ENCODE data around the gene CNR2. TPM values are rescaled to one million over a fixed set of nuclear protein-coding genes. Genes with fewer than 3 reads are reported as not detected.

Gene CNR2
- total RNA-seq: not detected in 2 replicates

DNA sequence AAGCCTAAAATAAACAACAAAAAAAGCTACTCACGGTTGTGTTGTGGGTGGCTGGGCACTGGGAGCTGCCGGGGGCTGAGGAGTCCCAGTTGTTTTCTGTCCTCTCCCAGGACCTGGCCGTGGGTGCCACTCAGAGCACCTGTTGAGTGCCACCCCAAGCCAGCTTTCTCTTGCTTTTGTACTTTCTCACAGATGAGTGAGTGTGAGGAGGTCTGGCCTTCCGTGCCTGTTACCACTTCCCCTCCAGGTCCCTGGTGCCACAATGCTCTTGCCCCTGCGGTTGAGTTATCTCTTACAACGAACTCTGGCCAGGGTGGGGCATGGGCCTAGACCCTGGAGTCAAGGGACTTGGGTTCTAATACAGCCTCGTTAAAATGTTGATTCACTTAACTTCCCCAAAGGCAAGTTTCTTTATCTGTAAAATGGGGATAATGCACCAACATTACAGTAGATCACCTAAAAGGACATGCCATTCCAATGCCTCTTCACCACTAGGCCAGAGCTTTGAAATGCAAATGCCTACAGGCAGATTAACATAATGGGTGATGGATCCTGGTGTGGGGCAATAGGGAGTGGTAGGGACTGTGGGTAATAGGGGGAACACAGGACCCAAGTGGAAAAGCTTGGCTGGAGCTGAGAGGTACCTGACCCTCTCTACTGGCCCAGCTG lies at the start of gene CNR2:
Gene CNR2 (minus strand): TSS at position 151 of the 669 bp plus-strand sequence. CDS start 37,745 bp downstream, outside the sequence.

DNA sequence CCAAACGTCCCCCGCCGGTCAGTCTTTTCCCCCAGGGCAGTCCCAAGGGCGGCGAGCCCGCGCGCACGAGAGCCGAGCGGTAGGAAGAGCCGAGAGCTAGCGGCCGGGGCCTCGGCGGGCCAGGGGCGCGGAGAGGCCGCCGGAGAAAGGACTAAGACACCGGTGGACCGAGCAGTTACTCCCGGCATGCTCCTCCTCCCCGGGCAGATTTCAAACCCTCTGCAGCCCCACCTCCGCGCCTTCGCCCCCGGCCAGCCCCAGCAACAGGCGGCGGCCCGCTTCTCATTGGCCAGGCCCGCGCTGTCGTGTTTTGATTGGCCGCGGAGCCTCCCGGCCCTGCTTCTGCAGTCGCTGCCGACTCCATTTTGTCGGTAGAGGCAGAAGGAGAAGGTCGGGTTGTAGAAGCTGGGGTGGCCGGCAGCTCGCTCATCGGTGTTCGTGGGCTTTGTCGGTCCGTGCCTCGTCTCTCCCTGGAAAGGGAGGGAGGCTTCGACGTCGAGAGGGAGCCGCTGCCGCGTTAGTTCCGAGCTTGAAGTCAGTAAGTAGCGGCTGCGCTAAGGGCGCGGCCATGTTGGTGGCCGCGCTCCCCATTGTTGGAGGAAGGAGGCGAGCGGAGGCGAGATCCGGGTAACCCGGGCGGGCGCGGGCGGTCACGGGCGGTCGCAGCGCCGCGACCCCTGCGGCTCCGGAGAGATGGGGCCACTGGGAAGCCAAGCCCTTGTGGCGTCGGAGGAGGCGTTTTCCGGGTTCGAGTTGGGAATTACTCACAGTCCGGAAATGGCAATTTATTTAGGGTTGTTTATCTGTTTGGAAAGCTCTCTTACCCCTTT lies 46.5 kb upstream of the CNR2 start, which contains the start of gene PNRC2:
Gene PNRC2 (plus strand): TSS at position 368 of the 830 bp plus-strand sequence. CDS start 1,630 bp downstream, outside the sequence.

DNA sequence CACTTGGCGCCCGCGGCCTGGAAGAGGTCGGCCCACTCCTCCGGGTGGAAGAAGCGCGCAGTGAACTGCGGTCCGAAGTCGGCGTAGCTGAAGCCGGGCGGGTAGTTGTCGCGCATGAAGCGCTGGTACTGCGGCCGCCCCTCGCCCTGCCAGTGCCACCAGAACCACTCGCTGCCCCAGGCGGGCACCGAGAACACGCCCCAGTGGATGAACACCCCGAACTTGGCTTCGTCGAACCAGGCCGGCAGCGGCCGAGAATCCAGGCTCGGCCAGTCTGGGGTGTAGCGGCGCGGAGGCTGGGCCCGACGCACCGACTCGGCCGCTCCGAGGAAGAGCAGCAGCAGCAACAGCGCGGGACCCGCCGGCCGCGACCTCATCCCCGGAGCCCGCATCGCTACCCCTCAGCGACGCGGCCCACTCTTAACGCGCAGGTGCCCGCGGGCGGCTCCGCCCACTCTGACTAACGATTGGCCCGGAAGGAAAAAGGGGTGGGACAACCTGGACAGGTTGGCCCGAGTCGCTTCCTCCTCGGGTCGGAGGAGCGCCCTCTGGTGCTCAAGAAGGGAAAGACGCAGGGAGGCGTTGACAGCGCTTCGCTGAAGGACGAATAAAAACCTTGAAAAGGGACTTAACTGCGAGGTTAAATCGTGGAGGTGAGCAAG lies 45.1 kb downstream of the CNR2 start, which contains the start of gene FUCA1:
Gene FUCA1 (minus strand): TSS at position 396 of the 662 bp plus-strand sequence. CDS start 4 bp downstream, at position 392.

DNA sequence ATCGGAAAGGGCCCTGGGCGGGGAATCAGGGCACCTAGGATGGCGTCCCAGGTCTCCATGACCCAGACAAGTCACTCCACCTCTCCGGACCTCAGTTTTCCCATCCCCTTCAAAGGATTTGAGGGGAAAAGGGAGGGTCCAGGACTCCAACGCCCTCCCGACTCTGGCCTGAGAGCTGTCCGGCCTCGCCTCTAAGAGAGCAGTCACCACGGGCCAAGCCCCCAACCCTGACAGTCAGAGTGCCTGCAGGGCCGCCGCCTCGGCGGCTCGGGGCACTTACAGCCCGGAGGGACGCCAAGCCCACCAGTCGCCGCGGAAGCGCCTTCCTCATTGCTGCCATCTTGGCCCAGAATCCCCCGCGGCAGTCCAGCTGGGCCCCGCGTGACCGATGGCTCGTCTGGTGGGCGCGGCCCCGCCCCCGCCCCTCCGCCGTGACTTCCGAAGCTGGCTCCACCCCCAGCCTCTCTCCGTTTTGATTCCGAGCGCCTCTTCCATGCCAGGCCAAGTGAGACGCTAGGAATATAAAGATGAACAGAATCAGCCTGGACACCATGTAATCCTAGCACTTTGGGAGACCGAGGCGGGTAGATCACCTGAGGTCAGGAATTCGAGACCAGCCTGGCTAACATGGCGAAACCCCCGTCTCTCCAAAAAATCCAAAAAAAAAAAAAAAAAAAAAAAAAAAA lies 87.9 kb downstream of the CNR2 start, which contains the start of gene HMGCL:
Gene HMGCL (minus strand): TSS at position 354 of the 686 bp plus-strand sequence. CDS start 14 bp downstream, at position 340.

Small RNA genes within 50 kb of the gene (small RNA-seq; reads per million reads assigned to genes)
- gene MIR378F: not detected

Other genes with a start within 250 kb of the CNR2 start
- 559 and 984 TPM in 2 replicates for gene RPL11, start 221.6 kb downstream of the CNR2 start, total RNA-seq
- gene ELOA, start 169.9 kb downstream of the CNR2 start, total RNA-seq: 29.4 and 53.2 TPM in 2 replicates
- 23.1 and 25.4 TPM in 2 replicates for gene PITHD1, start 134.9 kb downstream of the CNR2 start, total RNA-seq
- gene LYPLA2, start 122.2 kb downstream of the CNR2 start, total RNA-seq: 43.0 and 55.3 TPM in 2 replicates
- 20.6 and 36.4 TPM in 2 replicates for gene GALE, start 112.6 kb downstream of the CNR2 start, total RNA-seq
- 24.8 and 29.8 TPM in 2 replicates for gene HMGCL, start 87.9 kb downstream of the CNR2 start, total RNA-seq
- gene FUCA1, start 45.1 kb downstream of the CNR2 start, total RNA-seq: 1.2 and 1.5 TPM in 2 replicates
- 88.8 and 92.2 TPM in 2 replicates for gene PNRC2, start 46.5 kb upstream of the CNR2 start, total RNA-seq
- gene SRSF10, start 67.0 kb upstream of the CNR2 start, total RNA-seq: 72.8 and 95.2 TPM in 2 replicates
- gene MYOM3, start 198.8 kb upstream of the CNR2 start, total RNA-seq: under 0.01 and 0.37 TPM in 2 replicates
- gene IL22RA1, start 229.8 kb upstream of the CNR2 start, total RNA-seq: 0.37 TPM in 1 of 2 replicates, not detected in the other